AG04449 (cell line): Measurements from ENCODE around the gene HLA-A.
"Not testable (repeated sequence)": the region's sequence is repeated elsewhere in the genome, so short reads cannot be mapped to it uniquely, and the experiment has no call there.

Source experiments
- CTCF ChIA-PET: fragments of 350-600 bp; formaldehyde crosslinking; extraction: SDS; loops from one replicate; lab custom pipeline; 2021; ENCODE audit warnings: antibody characterized with exemption; lab: Yijun Ruan, JAX
- POLR2A ChIA-PET: fragments of 400-600, 350-600 bp; formaldehyde crosslinking; extraction: SDS; loops from one replicate; lab custom pipeline; 2020; ENCODE audit warnings: antibody characterized with exemption, inconsistent platforms; lab: Yijun Ruan, JAX
- DNase-seq: peaks from one replicate; pipeline ENCODE4 v3.0.0-alpha.2; 2010; ENCODE audit warnings: low read depth, low spot score
- H3K4me3 ChIP-seq: 2 replicates; pipeline ENCODE4 v1.5.1; 2011; ENCODE audit warnings: low read depth, mild to moderate bottlenecking, control low read depth, low read length
- CTCF ChIP-seq: IDR thresholded peaks from one replicate; pipeline ENCODE4 v1.5.1; 2011; ENCODE audit warnings: mild to moderate bottlenecking, moderate library complexity, low read length, control low read depth, inconsistent platforms; ENCODE audit not compliant: insufficient read depth; ENCODE audit errors: missing control alignments

Gene HLA-A

GRCh38 chr6:29976253-29976587, 33.9 kb downstream of the HLA-A start:
- ChIA-PET CTCF (interaction anchor here (0.9 to 2.0 kb wide), 3 partner anchors 11 to 16 kb away, joined by 3 to 8 read pairs (median 6); no protein-coding TSS in a partner anchor), POLR2A (no interaction called here)
- H3K4me3 ChIP-seq = peak overlapping the region; percentile 42
- DNase-seq = no peak
- no peak for TF ChIP-seq CTCF

GRCh38 chr6:29976588-29977424, 34.5 kb downstream of the HLA-A start:
- CTCF ChIA-PET = interaction anchor here (0.9 to 2.0 kb wide), 4 partner anchors 9 to 60 kb away, joined by 3 to 6 read pairs (median 4); no protein-coding TSS in a partner anchor
- TF ChIP-seq CTCF = peak; percentile 39
- peak overlapping the region; percentile 52 for H3K4me3 ChIP-seq
- no peak for DNase-seq
- POLR2A ChIA-PET = no interaction called here

- ChIA-PET CTCF (interaction anchor here (1.0 kb wide), 2 partner anchors 10 to 60 kb away, joined by 3 to 4 read pairs; no protein-coding TSS in a partner anchor), POLR2A (no interaction called here)
- H3K4me3 ChIP-seq = peak overlapping the region; percentile 52
- no peak for TF ChIP-seq CTCF
- no peak for DNase-seq
Measured at GRCh38 chr6:29977425-29977727, 35.0 kb downstream of the HLA-A start.

GRCh38 chr6:29980013-29980412, 37.7 kb downstream of the HLA-A start:
- POLR2A ChIA-PET, DNase-seq, CTCF ChIA-PET: not testable (repeated sequence)

GRCh38 chr6:29980511-29980910, 38.2 kb downstream of the HLA-A start:
- POLR2A ChIA-PET = no interaction called here
- TF ChIP-seq CTCF = no peak
- H3K4me3 ChIP-seq = no peak overlapping the region

More at GRCh38 chr6:29980013-29980412, 37.7 kb downstream of the HLA-A start:
- not testable (repeated sequence) for H3K4me3 ChIP-seq

GRCh38 chr6:29981211-29981812, 39.0 kb downstream of the HLA-A start:
- DNase-seq = no peak
- ChIA-PET POLR2A (no interaction called here), CTCF (no interaction called here)
- H3K4me3 ChIP-seq = no peak overlapping the region
- no peak for TF ChIP-seq CTCF

More at GRCh38 chr6:29980511-29980910, 38.2 kb downstream of the HLA-A start:
- CTCF ChIA-PET = no interaction called here
- DNase-seq = no peak
